Neural progenitor cell (in vitro differentiated cells): ENCODE results near the gene TMCC1. TPM values are rescaled to one million over a fixed set of nuclear protein-coding genes. Genes with fewer than 3 reads are reported as not detected.

ENCODE experiments used
- DNase-seq: peaks from one replicate; pipeline ENCODE4 v3.0.0-alpha.2; 2016; ENCODE audit warnings: low spot score
- H2AFZ ChIP-seq: fragments of 200-600 bp; sonication (generic); replicated peaks from 2 replicates; pipeline ENCODE4 v1.6.1; 2016; ENCODE audit warnings: antibody characterized with exemption
- H3F3A ChIP-seq: fragments of 200-600 bp; sonication (generic); 2 replicates; pipeline ENCODE4 v1.6.1; 2016; ENCODE audit warnings: antibody characterized with exemption, low read depth
- H3K27ac ChIP-seq: fragments of 200-600 bp; sonication (generic); 2 replicates; pipeline ENCODE4 v1.5.1; 2016; ENCODE audit warnings: mild to moderate bottlenecking
- H3K27me3 ChIP-seq: fragments of 200-600 bp; sonication (generic); 2 replicates; pipeline ENCODE4 v1.6.1; 2016; ENCODE audit warnings: mild to moderate bottlenecking, moderate library complexity
- H3K36me3 ChIP-seq: fragments of 200-600 bp; sonication (generic); 2 replicates; pipeline ENCODE4 v1.5.1; 2016
- H3K4me1 ChIP-seq: fragments of 200-600 bp; sonication (generic); 2 replicates; pipeline ENCODE4 v1.6.1; 2016; ENCODE audit warnings: mixed run types
- H3K4me2 ChIP-seq: fragments of 200-600 bp; sonication (generic); 2 replicates; pipeline ENCODE4 v1.6.1; 2016
- H3K4me3 ChIP-seq: fragments of 200-600 bp; sonication (generic); 2 replicates; pipeline ENCODE4 v1.5.1; 2016
- H3K79me2 ChIP-seq: fragments of 200-600 bp; sonication (generic); 2 replicates; pipeline ENCODE4 v1.6.1; 2016; ENCODE audit warnings: low read depth
- H3K9ac ChIP-seq: fragments of 200-600 bp; sonication (generic); 2 replicates; pipeline ENCODE4 v1.6.1; 2016
- H3K9me3 ChIP-seq: fragments of 200-600 bp; sonication (generic); 2 replicates; pipeline ENCODE4 v1.5.1; 2016; ENCODE audit warnings: low read depth
- H4K20me1 ChIP-seq: fragments of 200-600 bp; sonication (generic); 2 replicates; pipeline ENCODE4 v1.6.1; 2016; ENCODE audit warnings: low read depth
- H3K27ac Mint-ChIP-seq: 3 replicates; pipeline ENCODE4 v1.8.0; 2021; ENCODE audit warnings: mixed read lengths
- H3K27me3 Mint-ChIP-seq: 2 replicates; pipeline ENCODE4 v1.8.0; 2022; ENCODE audit warnings: low read depth, mild to moderate bottlenecking, inconsistent platforms, moderate library complexity, mixed read lengths; ENCODE audit not compliant: insufficient read depth
- H3K36me3 Mint-ChIP-seq: 3 replicates; pipeline ENCODE4 v1.8.0; 2021; ENCODE audit warnings: mixed read lengths
- H3K4me1 Mint-ChIP-seq: 3 replicates; pipeline ENCODE4 v1.8.0; 2021; ENCODE audit warnings: mixed read lengths
- H3K4me3 Mint-ChIP-seq: 3 replicates; pipeline ENCODE4 v1.8.0; 2021; ENCODE audit warnings: mild to moderate bottlenecking, moderate library complexity, mixed read lengths
- H3K9me3 Mint-ChIP-seq: 3 replicates; pipeline ENCODE4 v1.8.0; 2020; ENCODE audit warnings: mixed read lengths
- CTCF ChIP-seq: fragments of 200-600 bp; sonication (generic); IDR thresholded peaks from 2 replicates; pipeline ENCODE4 v1.5.1; 2017; ENCODE audit warnings: antibody characterized with exemption, mild to moderate bottlenecking
- EZH2 ChIP-seq: fragments of 200-600 bp; sonication (generic); IDR thresholded peaks from 2 replicates; pipeline ENCODE4 v1.6.1; 2017; ENCODE audit warnings: antibody characterized with exemption, mild to moderate bottlenecking, moderate library complexity
- EZH2phosphoT487 ChIP-seq: fragments of 200-600 bp; sonication (generic); IDR thresholded peaks from 2 replicates; pipeline ENCODE4 v1.6.1; 2017; ENCODE audit warnings: antibody characterized with exemption
- total RNA-seq: library from RNA; depleted of rRNA; stranded (reverse); fragments of >200 nt; gene quantifications from 2 replicates; pipeline ENCODE4 v1.2.3, GENCODE V29; 2015; ENCODE audit warnings: low replicate concordance

TMCC1 gene
- total RNA-seq, 1 donor from 2014 or later: 29.8 TPM

DNA sequence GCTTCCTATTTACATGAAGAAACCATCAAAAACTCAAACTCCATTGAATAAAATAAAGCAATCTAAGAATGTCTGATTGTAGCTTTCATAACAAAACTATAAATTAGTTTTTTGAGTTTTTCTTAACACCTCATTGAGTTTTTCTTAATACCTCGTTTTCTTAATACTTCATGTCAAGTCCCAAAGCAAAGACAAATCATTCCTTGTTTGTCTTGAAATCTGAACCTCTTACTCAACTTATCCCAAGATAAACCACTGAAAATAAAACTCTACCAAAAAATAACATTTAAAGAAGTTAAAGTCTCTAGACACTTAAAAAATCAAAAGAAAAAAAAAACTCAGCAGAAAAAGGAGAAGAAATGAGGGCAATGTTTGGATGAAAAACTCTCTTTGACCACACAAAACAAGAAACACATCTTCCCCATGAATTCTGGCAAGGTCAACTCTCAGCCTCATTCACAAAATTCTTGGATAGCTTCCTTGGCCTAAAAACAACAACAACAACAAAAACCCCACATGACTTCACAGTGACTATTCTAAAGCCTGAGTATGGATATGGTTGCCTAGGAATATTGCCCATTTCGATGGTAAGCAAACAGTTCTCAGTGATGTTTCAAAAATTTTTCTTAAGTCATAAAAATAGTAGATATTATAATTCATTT lies 38.2 kb downstream of the TMCC1 start:
- Histone ChIP-seq H3K9ac (no peak overlapping the region), H2AFZ (no peak overlapping the region), H3K79me2 (peaks cover 87% of the 10 kb centered on the region), H3K4me1 (no peaks in the 10 kb centered on the region), H3K36me3 (peaks cover 7% of the 10 kb centered on the region), H3K27ac (no peak overlapping the region), H3K4me2 (no peak overlapping the region), H3F3A (no peaks in the 10 kb centered on the region), H3K9me3 (no peaks in the 10 kb centered on the region), H3K27me3 (no peaks in the 10 kb centered on the region), H4K20me1 (no peaks in the 10 kb centered on the region), H3K4me3 (no peak overlapping the region)
- peaks cover 3% of the 10 kb centered on the region for H3K4me1 Mint-ChIP-seq
- no peak for DNase-seq
- H3K4me3 Mint-ChIP-seq: no peak overlapping the region
- H3K9me3 Mint-ChIP-seq: peaks cover 12% of the 10 kb centered on the region
- peaks cover 4% of the 10 kb centered on the region for H3K27me3 Mint-ChIP-seq
- H3K27ac Mint-ChIP-seq: no peak overlapping the region
- TF ChIP-seq EZH2phosphoT487 (no peak), EZH2 (no peak), CTCF (no peak)
- peaks cover 49% of the 10 kb centered on the region for H3K36me3 Mint-ChIP-seq

DNA sequence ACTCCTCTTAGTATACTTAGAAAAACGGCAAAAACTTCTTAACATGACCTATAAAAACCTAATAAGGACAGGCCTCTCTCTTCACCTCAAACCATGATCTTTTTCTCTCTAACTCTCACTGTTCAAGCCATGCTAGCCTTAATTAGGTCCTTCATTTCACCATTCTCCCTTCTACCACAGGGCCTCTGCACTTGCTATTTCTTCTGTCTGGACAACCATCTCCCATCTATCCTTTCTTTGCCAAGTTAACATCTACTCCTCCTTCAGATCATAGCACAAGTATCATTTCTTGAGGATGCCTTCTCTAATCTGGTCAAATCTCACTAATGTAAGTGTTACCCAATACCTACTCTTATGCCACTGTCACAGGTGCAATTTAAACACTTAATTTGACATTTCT lies 39.1 kb downstream of the TMCC1 start:
- Mint-ChIP-seq H3K9me3 (peaks cover 15% of the 10 kb centered on the region), H3K4me3 (no peak overlapping the region), H3K27ac (no peak overlapping the region), H3K4me1 (peaks cover 3% of the 10 kb centered on the region), H3K36me3 (peaks cover 52% of the 10 kb centered on the region), H3K27me3 (peaks cover 4% of the 10 kb centered on the region)
- Histone ChIP-seq H3K27ac (no peak overlapping the region), H3K4me3 (no peak overlapping the region), H2AFZ (no peak overlapping the region), H3K79me2 (peaks cover 95% of the 10 kb centered on the region), H3F3A (no peaks in the 10 kb centered on the region), H3K4me1 (no peaks in the 10 kb centered on the region), H3K9me3 (no peaks in the 10 kb centered on the region), H3K9ac (no peak overlapping the region), H3K4me2 (no peak overlapping the region), H4K20me1 (no peaks in the 10 kb centered on the region), H3K36me3 (peaks cover 11% of the 10 kb centered on the region), H3K27me3 (no peaks in the 10 kb centered on the region)
- no peak for TF ChIP-seq EZH2
- no peak for TF ChIP-seq EZH2phosphoT487
- TF ChIP-seq CTCF: no peak
- no peak for DNase-seq

DNA sequence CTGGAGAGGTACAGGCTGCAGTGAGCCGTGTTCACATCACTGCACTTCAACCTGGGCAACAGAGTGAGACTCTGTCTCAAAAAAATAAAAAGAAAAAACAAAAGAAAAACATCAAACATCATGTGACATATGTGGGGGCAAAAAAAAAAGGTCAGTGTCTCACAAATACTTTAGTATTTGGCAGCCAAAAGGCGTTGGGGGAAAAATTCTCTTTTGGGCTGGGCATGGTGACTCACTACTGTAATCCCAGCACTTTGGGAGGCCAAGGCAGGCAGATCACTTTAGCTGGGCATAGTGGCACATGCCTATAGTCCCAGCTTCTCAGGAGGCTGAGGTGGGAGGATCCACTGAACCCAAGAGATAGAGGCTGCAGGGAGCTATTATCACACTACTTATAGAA lies 47.6 kb downstream of the TMCC1 start:
- H4K20me1 ChIP-seq: no peaks in the 10 kb centered on the region
- Mint-ChIP-seq H3K4me1 (peaks cover 3% of the 10 kb centered on the region), H3K36me3 (peaks cover 51% of the 10 kb centered on the region), H3K4me3 (no peak overlapping the region), H3K27ac (no peak overlapping the region), H3K9me3 (peaks cover 32% of the 10 kb centered on the region), H3K27me3 (peaks cover 2% of the 10 kb centered on the region)
- no peak for DNase-seq
- H3K4me2 ChIP-seq: no peak overlapping the region
- no peak overlapping the region for H3K27ac ChIP-seq
- peaks cover 20% of the 10 kb centered on the region for H3K36me3 ChIP-seq
- peaks cover 90% of the 10 kb centered on the region for H3K79me2 ChIP-seq
- H2AFZ ChIP-seq: no peak overlapping the region
- H3K27me3 ChIP-seq: no peaks in the 10 kb centered on the region
- no peak overlapping the region for H3K9ac ChIP-seq
- no peaks in the 10 kb centered on the region for H3K9me3 ChIP-seq
- no peak overlapping the region for H3K4me3 ChIP-seq
- TF ChIP-seq EZH2 (no peak), EZH2phosphoT487 (no peak), CTCF (no peak)
- no peaks in the 10 kb centered on the region for H3K4me1 ChIP-seq
- H3F3A ChIP-seq: peaks cover 3% of the 10 kb centered on the region
